KOPT-K1 (cell line): Measurements from ENCODE around the gene UGT1A7.

Source experiments
- H3K27ac ChIP-seq: fragments of 200-600 bp; sonication (generic); 2 replicates; pipeline ENCODE4 v1.5.1; 2016; ENCODE audit warnings: antibody characterized with exemption, mild to moderate bottlenecking, low read depth, low read length; ENCODE audit not compliant: poor library complexity, severe bottlenecking
- H3K36me3 ChIP-seq: fragments of 200-600 bp; sonication (generic); 2 replicates; pipeline ENCODE4 v1.5.1; 2017; ENCODE audit warnings: antibody characterized with exemption, mild to moderate bottlenecking, low read length, moderate library complexity; ENCODE audit not compliant: insufficient read depth
- H3K9me3 ChIP-seq: fragments of 200-600 bp; sonication (generic); 2 replicates; pipeline ENCODE4 v1.5.1; 2017; ENCODE audit warnings: antibody characterized with exemption, low read length, mild to moderate bottlenecking; ENCODE audit not compliant: insufficient read depth, poor library complexity, severe bottlenecking

The UGT1A7 gene

GRCh38 chr2:233817361-233817911, 135.7 kb downstream of the UGT1A7 start:
- Histone ChIP-seq H3K9me3 (no peaks in the 10 kb centered on the region), H3K27ac (no peak overlapping the region), H3K36me3 (no peaks in the 10 kb centered on the region)

- Histone ChIP-seq H3K9me3 (no peaks in the 10 kb centered on the region), H3K27ac (no peak overlapping the region), H3K36me3 (no peaks in the 10 kb centered on the region)
Observed at GRCh38 chr2:233817995-233818638, 136.4 kb downstream of the UGT1A7 start.

DNA sequence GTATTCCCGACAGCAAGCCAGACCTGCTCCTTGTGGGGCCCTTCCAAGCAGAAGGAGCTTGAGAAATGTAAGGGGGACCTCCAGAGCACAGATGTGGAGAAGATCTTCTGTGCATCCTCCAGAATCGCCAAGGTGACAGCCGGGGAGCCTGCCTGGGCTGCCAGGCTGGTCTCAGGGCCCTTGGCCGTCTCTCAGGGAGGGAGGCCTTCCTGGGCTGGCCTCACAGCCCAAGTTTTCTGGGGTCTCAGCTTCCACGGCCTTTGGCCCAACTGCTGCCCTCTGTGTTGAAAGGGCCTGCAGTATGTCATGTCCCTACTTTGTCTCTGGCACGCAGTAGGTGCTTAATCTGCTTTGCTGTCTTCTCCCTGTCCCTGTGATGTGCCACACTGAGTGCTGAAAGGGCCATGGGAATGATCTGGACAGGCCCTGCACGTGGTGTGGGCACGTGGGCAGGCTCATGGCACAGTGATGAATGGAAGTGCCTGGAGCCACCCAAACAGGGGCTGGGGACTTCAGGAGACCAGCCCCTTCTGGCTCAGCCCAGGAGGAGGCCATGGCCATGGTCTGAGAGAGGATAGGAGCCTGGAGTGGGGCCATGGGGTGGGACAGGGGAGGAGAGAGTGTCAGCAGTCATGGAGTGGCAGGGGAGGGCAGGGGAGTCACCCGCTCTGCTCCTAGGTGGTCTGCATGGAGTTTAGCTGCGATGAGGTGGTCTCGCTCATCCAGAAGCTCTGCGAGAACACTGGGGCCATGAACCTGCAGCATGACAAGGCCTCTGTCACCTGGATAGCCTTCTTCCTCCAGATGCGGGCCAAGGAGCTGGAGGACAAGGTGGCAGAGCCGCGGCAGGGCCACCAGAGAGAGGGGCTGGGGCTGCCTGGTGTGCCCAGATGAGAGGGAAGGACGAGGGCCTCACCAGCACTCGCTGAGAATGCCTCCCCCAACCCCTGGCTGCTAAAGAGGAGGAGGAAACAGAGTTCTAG, 137.2 kb downstream of the UGT1A7 start:
- Histone ChIP-seq H3K27ac (no peak overlapping the region), H3K36me3 (no peaks in the 10 kb centered on the region), H3K9me3 (no peaks in the 10 kb centered on the region)

- Histone ChIP-seq H3K27ac (no peak overlapping the region), H3K9me3 (no peaks in the 10 kb centered on the region), H3K36me3 (no peaks in the 10 kb centered on the region)
Observed at GRCh38 chr2:233819884-233820773, 138.4 kb downstream of the UGT1A7 start.

- no peaks in the 10 kb centered on the region for H3K9me3 ChIP-seq
Observed at GRCh38 chr2:233820774-233821105, 139.0 kb downstream of the UGT1A7 start.

DNA sequence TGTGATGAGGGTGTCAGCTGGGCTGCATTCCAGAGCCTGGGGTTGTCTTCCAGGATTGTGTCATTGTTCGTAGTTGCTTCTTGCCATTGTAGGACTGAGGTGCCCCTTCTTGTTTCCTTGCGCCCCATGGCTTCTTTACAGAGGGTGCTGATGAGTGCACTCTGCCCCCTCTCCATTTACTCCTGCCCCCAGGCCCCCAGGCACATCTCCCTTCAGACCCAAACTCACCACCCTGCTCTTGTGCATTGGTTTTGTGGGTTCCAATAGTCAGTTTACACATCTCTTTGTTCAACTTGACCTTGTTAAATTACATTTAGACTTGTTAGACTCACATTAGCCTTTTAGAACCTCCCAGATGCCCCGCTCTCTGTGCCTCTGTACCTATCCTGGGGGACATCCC, 139.5 kb downstream of the UGT1A7 start:
- Histone ChIP-seq H3K9me3 (no peaks in the 10 kb centered on the region), H3K36me3 (no peaks in the 10 kb centered on the region), H3K27ac (no peak overlapping the region)

More at GRCh38 chr2:233820774-233821105, 139.0 kb downstream of the UGT1A7 start:
- H3K27ac ChIP-seq, result no peak overlapping the region
- H3K36me3 ChIP-seq, result no peaks in the 10 kb centered on the region

GRCh38 chr2:233821709-233822100, 140.0 kb downstream of the UGT1A7 start:
- H3K27ac ChIP-seq, result no peak overlapping the region
- no peaks in the 10 kb centered on the region for H3K36me3 ChIP-seq
- H3K9me3 ChIP-seq, result no peaks in the 10 kb centered on the region

DNA sequence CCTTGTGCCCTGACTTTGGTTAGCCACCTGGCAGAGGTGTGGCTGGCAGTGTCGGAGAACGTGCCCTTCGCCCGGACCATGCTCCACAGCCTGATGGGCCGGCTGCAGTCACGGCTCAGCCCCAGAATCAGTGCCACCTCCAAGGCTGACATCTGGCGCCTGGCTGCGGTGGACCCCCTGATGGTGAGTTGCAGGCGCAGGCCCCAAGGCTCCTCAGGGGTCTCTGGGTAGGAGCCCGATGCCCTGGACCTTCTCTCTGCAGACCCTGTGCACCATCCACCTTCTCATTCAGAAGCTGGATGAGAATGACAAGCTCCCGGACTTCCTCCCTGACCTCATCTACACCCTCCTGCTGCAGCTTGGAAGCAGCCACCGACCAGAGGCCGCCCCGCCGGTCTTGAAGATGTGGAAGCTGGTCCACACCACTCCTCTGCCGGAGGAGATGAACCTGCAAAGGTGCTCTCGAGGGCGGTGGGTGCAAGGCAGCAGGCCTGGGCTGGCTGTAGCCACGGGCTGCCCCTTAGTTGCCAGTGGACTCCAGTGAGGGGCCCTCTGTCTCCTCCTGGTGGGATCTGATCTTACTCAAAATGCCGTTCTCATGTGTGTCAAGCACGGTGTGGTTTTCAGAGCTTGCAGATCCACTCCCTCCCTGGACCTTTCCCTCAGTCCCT, 140.5 kb downstream of the UGT1A7 start:
- Histone ChIP-seq H3K27ac (no peak overlapping the region), H3K9me3 (no peaks in the 10 kb centered on the region)

More for the DNA sequence above, 140.5 kb downstream of the UGT1A7 start:
- H3K36me3 ChIP-seq, result no peaks in the 10 kb centered on the region
